Ovary (tissue), 3 donors: ENCODE data around the gene PKD1.
"Not testable (repeated sequence)": the region's sequence is repeated elsewhere in the genome, so short reads cannot be mapped to it uniquely, and the experiment has no call there.

ENCODE experiments used
- EP300 ChIP-seq: sonication (generic); formaldehyde crosslinking; IDR thresholded peaks from one replicate; pipeline ENCODE4 v1.6.1; 2017; ENCODE audit warnings: antibody characterized with exemption
- POLR2A ChIP-seq: fragments of 450-650 bp; IDR thresholded peaks from one replicate; pipeline ENCODE4 v1.6.1; 2017; ENCODE audit warnings: antibody characterized with exemption, mild to moderate bottlenecking, moderate library complexity
- TF ChIP-seq, protein P1 (sequence below), 3 donors: fragments of 450-650 bp in 2 of 3; fragments of 200-600 bp in 1 of 3; IDR thresholded peaks; one replicate each; pipeline versions ENCODE4 v1.5.1 to v1.8.0; 2016 to 2022; ENCODE audit warnings: antibody characterized with exemption in 3 of 3, mild to moderate bottlenecking in 1 of 3
- donor health status: DM: no; HTN: no; CAD: no.

DNA sequence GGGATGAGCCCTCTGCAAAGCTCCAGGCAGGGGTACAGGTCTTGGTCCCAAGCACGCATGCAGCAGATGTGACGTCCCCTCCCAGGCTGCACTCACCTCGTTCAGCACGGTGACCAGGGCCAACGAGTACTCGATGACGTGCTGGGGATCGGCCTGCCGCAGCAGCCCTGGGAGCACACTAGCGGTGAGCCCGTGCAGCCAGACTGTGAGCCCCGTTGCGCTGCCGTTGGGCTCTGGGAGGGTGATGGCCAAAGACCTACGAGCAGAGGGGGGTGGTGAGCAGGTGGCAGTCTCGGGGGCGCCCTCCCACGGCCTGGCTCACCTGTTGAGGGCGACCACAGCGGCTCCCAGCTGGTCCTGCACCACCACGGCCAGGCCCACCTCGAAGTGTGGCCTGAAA lies 29.9 kb downstream of the PKD1 start:
- TF ChIP-seq, protein P1, sequence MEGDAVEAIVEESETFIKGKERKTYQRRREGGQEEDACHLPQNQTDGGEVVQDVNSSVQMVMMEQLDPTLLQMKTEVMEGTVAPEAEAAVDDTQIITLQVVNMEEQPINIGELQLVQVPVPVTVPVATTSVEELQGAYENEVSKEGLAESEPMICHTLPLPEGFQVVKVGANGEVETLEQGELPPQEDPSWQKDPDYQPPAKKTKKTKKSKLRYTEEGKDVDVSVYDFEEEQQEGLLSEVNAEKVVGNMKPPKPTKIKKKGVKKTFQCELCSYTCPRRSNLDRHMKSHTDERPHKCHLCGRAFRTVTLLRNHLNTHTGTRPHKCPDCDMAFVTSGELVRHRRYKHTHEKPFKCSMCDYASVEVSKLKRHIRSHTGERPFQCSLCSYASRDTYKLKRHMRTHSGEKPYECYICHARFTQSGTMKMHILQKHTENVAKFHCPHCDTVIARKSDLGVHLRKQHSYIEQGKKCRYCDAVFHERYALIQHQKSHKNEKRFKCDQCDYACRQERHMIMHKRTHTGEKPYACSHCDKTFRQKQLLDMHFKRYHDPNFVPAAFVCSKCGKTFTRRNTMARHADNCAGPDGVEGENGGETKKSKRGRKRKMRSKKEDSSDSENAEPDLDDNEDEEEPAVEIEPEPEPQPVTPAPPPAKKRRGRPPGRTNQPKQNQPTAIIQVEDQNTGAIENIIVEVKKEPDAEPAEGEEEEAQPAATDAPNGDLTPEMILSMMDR (IDR thresholded peaks at IDR 0.05) = not testable (repeated sequence)
- TF ChIP-seq POLR2A, EP300: not testable (repeated sequence)
